HCT116 (cell line): Measurements from ENCODE around the gene STARD3. TPM values are rescaled to one million over a fixed set of nuclear protein-coding genes. Genes with fewer than 3 reads are reported as not detected.

Source experiments
- CBX3 ChIP-seq: IDR thresholded peaks from 2 replicates; pipeline ENCODE4 v1.6.1; 2012; ENCODE audit warnings: low read depth
- ELF1 ChIP-seq: IDR thresholded peaks from 2 replicates; pipeline ENCODE4 v1.6.1; 2012; ENCODE audit warnings: low read depth, borderline replicate concordance
- JUND ChIP-seq: IDR thresholded peaks from 2 replicates; pipeline ENCODE4 v1.6.1; 2012
- POLR2A ChIP-seq: IDR thresholded peaks from 2 replicates; pipeline ENCODE4 v1.7.0; 2011; ENCODE audit warnings: borderline replicate concordance; ENCODE audit not compliant: insufficient read depth, insufficient read length; ENCODE audit errors: extremely low read depth
- POLR2AphosphoS5 ChIP-seq: IDR thresholded peaks from 2 replicates; pipeline ENCODE4 v1.6.1; 2011; ENCODE audit warnings: mild to moderate bottlenecking, low read depth, low read length, moderate library complexity
- TCF7L2 ChIP-seq: IDR thresholded peaks from 2 replicates; pipeline ENCODE4 v1.7.0; 2011; ENCODE audit warnings: borderline replicate concordance, inconsistent platforms; ENCODE audit not compliant: insufficient read depth, insufficient read length; ENCODE audit errors: extremely low read depth
- total RNA-seq: library from RNA; stranded (reverse); gene quantifications from one replicate; pipeline ENCODE4 v1.2.1, GENCODE V29; 2021; ENCODE audit not compliant: unreplicated experiment
- TF ChIP-seq, protein P1 (sequence below): IDR thresholded peaks from 2 replicates; pipeline ENCODE4 v1.6.1; 2011; ENCODE audit warnings: mild to moderate bottlenecking, low read length, moderate library complexity; ENCODE audit not compliant: insufficient replicate concordance; ENCODE audit errors: extremely low read depth
- TF ChIP-seq, protein P2 (sequence below): IDR thresholded peaks from 2 replicates; pipeline ENCODE4 v1.6.1; 2012
- TF ChIP-seq, protein P3 (sequence below), 3 experiments: fragments of 200-600 bp in 1 of 3; sonication (generic) in 1 of 3; IDR thresholded peaks in 2 of 3; conservative IDR thresholded peaks in 1 of 3; 2 replicates each; pipeline ENCODE4 v1.5.1; 2012 to 2017; ENCODE audit warnings: low read depth in 2 of 3, low read length in 2 of 3, antibody characterized with exemption in 1 of 3, borderline replicate concordance in 1 of 3, control low read depth in 1 of 3, mild to moderate bottlenecking in 1 of 3, mixed read lengths in 1 of 3, mixed run types in 1 of 3, moderate library complexity in 1 of 3; ENCODE audit not compliant: insufficient read depth in 1 of 3

STARD3 gene
- total RNA-seq, 1 experiment from 2014 or later = 73.9 TPM

DNA sequence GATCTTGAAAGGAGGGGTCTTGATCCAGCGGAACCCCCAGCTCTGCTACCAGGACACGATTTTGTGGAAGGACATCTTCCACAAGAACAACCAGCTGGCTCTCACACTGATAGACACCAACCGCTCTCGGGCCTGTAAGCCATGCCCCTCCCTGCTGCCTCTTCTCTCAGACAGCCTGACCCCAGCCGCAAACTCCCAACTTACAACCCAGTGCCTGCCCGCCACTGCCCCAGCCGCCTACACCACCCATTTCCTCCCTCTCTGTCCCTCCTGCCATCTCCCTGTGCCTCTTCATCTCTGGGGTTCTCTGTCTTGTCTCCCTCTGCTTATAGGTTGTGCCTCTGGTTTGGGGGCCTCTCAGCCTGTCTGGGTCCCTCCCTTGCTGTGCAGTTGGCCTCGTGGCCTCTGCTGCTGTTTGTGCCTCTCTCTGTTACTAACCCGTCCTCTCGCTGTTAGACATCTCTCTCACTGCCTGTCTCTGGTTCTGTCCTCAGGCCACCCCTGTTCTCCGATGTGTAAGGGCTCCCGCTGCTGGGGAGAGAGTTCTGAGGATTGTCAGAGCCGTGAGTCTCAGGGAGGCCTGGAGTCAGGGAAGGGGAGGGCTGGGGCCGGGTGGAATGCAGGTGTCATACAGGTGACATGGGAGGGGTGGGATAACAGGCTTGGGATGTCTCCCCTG lies 72.5 kb downstream of the STARD3 start (continued):
- TF ChIP-seq, protein P1, sequence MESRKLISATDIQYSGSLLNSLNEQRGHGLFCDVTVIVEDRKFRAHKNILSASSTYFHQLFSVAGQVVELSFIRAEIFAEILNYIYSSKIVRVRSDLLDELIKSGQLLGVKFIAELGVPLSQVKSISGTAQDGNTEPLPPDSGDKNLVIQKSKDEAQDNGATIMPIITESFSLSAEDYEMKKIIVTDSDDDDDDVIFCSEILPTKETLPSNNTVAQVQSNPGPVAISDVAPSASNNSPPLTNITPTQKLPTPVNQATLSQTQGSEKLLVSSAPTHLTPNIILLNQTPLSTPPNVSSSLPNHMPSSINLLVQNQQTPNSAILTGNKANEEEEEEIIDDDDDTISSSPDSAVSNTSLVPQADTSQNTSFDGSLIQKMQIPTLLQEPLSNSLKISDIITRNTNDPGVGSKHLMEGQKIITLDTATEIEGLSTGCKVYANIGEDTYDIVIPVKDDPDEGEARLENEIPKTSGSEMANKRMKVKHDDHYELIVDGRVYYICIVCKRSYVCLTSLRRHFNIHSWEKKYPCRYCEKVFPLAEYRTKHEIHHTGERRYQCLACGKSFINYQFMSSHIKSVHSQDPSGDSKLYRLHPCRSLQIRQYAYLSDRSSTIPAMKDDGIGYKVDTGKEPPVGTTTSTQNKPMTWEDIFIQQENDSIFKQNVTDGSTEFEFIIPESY = no peak
- TF ChIP-seq ELF1 = no peak
- TF ChIP-seq TCF7L2 = no peak
- no peak for TF ChIP-seq JUND
- no peak for TF ChIP-seq POLR2AphosphoS5
- TF ChIP-seq, protein P2, sequence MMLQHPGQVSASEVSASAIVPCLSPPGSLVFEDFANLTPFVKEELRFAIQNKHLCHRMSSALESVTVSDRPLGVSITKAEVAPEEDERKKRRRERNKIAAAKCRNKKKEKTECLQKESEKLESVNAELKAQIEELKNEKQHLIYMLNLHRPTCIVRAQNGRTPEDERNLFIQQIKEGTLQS = no peak
- TF ChIP-seq, protein P3, sequence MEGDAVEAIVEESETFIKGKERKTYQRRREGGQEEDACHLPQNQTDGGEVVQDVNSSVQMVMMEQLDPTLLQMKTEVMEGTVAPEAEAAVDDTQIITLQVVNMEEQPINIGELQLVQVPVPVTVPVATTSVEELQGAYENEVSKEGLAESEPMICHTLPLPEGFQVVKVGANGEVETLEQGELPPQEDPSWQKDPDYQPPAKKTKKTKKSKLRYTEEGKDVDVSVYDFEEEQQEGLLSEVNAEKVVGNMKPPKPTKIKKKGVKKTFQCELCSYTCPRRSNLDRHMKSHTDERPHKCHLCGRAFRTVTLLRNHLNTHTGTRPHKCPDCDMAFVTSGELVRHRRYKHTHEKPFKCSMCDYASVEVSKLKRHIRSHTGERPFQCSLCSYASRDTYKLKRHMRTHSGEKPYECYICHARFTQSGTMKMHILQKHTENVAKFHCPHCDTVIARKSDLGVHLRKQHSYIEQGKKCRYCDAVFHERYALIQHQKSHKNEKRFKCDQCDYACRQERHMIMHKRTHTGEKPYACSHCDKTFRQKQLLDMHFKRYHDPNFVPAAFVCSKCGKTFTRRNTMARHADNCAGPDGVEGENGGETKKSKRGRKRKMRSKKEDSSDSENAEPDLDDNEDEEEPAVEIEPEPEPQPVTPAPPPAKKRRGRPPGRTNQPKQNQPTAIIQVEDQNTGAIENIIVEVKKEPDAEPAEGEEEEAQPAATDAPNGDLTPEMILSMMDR (IDR thresholded peaks at IDR 0.05 in 2 of 3, conservative IDR thresholded peaks at IDR 0.05 in 1 of 3; ENCODE audit: borderline replicate concordance in 1 of 3, insufficient read depth in 1 of 3, low read depth in 2 of 3, low read length in 2 of 3) = no peak
- no peak for TF ChIP-seq CBX3
- TF ChIP-seq POLR2A = no peak
- TF ChIP-seq, all 23 proteins: peak for 0
